Uterus (tissue), 4 donors: ENCODE data around the gene SYNJ1. TPM values are rescaled to one million over a fixed set of nuclear protein-coding genes. Genes with fewer than 3 reads are reported as not detected.

Experiments used
- DNase-seq, 2 donors: peaks; one replicate each; pipeline ENCODE4 v3.0.0-alpha.2; 2019 to 2020
- H3K27ac ChIP-seq, 2 donors: fragments of 200-600 bp; sonication (generic); 1 replicate in 1 of 2; 2 replicates in 1 of 2; pipeline ENCODE4 v1.5.1; 2016 to 2018
- H3K27me3 ChIP-seq, 2 donors: fragments of 200-600 bp; sonication (generic); one replicate each; pipeline ENCODE4 v1.5.1; 2018 to 2019; ENCODE audit warnings: control low read depth in 1 of 2
- H3K36me3 ChIP-seq, 2 donors: fragments of 200-600 bp; sonication (generic); one replicate each; pipeline ENCODE4 v1.5.1; 2019; ENCODE audit warnings: control low read depth in 1 of 2
- H3K4me1 ChIP-seq, 2 donors: fragments of 200-600 bp; sonication (generic); one replicate each; pipeline ENCODE4 v1.5.1; 2018 to 2019; ENCODE audit warnings: control low read depth in 1 of 2
- H3K4me3 ChIP-seq, 2 donors: fragments of 200-600 bp; sonication (generic); 1 replicate in 1 of 2; 2 replicates in 1 of 2; pipeline ENCODE4 v1.5.1; 2018 to 2019; ENCODE audit warnings: mild to moderate bottlenecking in 1 of 2
- H3K9me3 ChIP-seq, 2 donors: fragments of 200-600 bp; sonication (generic); one replicate each; pipeline ENCODE4 v1.5.1; 2019; ENCODE audit warnings: control low read depth in 1 of 2
- POLR2A ChIP-seq, 2 donors: fragments of 450-650 bp; IDR thresholded peaks; one replicate each; pipeline ENCODE4 v1.6.1; 2016; ENCODE audit warnings: antibody characterized with exemption in 2 of 2, mild to moderate bottlenecking in 1 of 2, moderate library complexity in 1 of 2
- intact Hi-C: fragments of 100-400 bp; cut with DNase I; formaldehyde crosslinking; loops from one replicate; pipeline ENCODE4 v1.15.1; 2023; ENCODE audit warnings: low total_unique reads
- total RNA-seq, 4 donors: library from RNA; depleted of rRNA in 3 of 4; stranded (reverse); fragments of >200 nt in 3 of 4; gene quantifications; one replicate each; pipeline versions ENCODE4 v1.1.0 to v1.2.4, GENCODE V29; 2014 to 2023
- TF ChIP-seq, protein P1 (sequence below), 4 experiments: fragments of 200-600 bp in 2 of 4; fragments of 450-650 bp in 2 of 4; sonication (generic) in 2 of 4; IDR thresholded peaks; one replicate each; pipeline ENCODE4 v1.5.1; 2016 to 2019; ENCODE audit warnings: antibody characterized with exemption in 4 of 4, mild to moderate bottlenecking in 2 of 4, moderate library complexity in 1 of 4
- donor health status: DM: yes; HTN: yes; CAD: no.

SYNJ1 gene
- total RNA-seq, 4 donors from 2014 or later = 8.8 to 25.0 (median 15.7) TPM

DNA sequence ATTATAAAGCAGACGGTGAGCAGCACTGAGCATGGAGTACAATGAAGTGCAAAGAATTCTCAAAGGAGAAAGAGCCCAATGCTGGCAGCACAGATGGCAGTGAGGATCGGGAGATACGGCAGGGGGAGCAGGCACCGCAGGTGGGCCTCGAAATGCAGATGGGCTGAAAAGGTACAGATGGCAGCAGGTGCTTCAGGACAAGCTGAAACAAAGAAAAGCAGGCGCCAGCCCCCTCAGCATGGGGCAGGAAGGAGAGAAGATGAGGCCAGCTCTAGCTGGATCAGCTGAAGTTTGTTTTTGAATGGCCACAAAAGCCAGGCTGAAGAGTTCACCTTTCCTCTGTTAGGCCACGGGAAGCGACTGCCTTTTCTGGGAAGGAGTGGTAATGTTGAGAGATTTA lies 123.3 kb downstream of the SYNJ1 start:
- no peak overlapping the region for H3K4me3 ChIP-seq
- intact Hi-C loops = loop anchor here (10.0 kb wide), 1 partner anchor 190 kb away; the partner anchor contains the start of gene EVA1C
- TF ChIP-seq, protein P1, sequence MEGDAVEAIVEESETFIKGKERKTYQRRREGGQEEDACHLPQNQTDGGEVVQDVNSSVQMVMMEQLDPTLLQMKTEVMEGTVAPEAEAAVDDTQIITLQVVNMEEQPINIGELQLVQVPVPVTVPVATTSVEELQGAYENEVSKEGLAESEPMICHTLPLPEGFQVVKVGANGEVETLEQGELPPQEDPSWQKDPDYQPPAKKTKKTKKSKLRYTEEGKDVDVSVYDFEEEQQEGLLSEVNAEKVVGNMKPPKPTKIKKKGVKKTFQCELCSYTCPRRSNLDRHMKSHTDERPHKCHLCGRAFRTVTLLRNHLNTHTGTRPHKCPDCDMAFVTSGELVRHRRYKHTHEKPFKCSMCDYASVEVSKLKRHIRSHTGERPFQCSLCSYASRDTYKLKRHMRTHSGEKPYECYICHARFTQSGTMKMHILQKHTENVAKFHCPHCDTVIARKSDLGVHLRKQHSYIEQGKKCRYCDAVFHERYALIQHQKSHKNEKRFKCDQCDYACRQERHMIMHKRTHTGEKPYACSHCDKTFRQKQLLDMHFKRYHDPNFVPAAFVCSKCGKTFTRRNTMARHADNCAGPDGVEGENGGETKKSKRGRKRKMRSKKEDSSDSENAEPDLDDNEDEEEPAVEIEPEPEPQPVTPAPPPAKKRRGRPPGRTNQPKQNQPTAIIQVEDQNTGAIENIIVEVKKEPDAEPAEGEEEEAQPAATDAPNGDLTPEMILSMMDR (IDR thresholded peaks at IDR 0.05) = no peak
- TF ChIP-seq POLR2A (IDR thresholded peaks at IDR 0.05) = no peak
- no peak overlapping the region for H3K27ac ChIP-seq
- H3K4me1 ChIP-seq = no peaks in the 10 kb centered on the region
- no peaks in the 10 kb centered on the region for H3K9me3 ChIP-seq
- H3K27me3 ChIP-seq = no peaks in the 10 kb centered on the region
- H3K36me3 ChIP-seq = no peaks in the 10 kb centered on the region
- no peak for DNase-seq

DNA sequence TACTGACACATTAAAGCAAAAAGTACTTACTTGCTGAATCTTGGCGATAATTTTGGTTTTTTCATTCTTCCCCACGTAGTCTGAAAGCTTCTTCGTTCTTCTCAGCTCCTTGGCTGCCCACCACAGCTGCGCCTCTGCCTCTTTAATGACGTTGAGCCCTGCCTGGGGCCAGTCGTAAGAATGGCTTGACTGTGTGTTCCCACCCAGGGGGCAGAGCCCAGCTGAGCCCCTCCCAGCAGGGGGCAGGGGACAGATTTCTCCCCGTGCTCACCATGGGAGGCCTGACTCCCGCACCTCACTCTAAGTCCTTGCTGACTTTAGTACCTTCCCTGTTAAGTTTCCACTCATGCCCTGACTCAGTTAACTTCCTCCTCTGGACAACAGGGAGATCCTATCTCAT lies 124.7 kb downstream of the SYNJ1 start:
- DNase-seq = no peak
- Histone ChIP-seq H3K9me3 (no peaks in the 10 kb centered on the region), H3K4me3 (no peak overlapping the region), H3K4me1 (no peaks in the 10 kb centered on the region), H3K27me3 (no peaks in the 10 kb centered on the region), H3K36me3 (no peaks in the 10 kb centered on the region), H3K27ac (no peak overlapping the region)
- TF ChIP-seq POLR2A (IDR thresholded peaks at IDR 0.05) = no peak
- TF ChIP-seq, protein P1 (IDR thresholded peaks at IDR 0.05) = no peak
- intact Hi-C loops = loop anchor here (10.0 kb wide), 1 partner anchor 188 kb away; the partner anchor contains the start of gene EVA1C

DNA sequence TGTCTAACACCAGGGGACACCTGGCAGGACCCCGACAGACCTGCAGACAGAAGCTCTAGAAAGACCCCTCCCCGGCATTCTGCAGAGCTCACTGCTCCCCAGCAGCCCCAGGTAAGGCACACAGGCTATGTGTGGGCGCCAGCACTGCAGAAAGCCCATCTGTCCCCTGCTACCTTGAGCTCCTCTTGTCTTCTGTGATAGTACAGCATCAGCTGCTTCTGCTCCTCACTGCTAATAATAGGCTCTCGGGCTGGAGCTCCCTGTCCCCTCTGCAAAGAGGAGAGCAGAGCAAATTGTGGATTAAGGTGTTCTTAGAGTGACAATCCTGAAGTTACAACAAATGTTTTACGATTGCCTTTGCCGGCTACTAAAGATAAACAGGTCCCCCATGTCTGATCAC lies 125.7 kb downstream of the SYNJ1 start:
- no peak overlapping the region for H3K4me3 ChIP-seq
- no peak for DNase-seq
- H3K27me3 ChIP-seq = no peaks in the 10 kb centered on the region
- no peaks in the 10 kb centered on the region for H3K36me3 ChIP-seq
- H3K4me1 ChIP-seq = no peaks in the 10 kb centered on the region
- no peaks in the 10 kb centered on the region for H3K9me3 ChIP-seq
- TF ChIP-seq, protein P1 (IDR thresholded peaks at IDR 0.05) = no peak
- TF ChIP-seq POLR2A (IDR thresholded peaks at IDR 0.05) = no peak
- H3K27ac ChIP-seq = no peak overlapping the region
- intact Hi-C loops = loop anchor here (10.0 kb wide), 1 partner anchor 187 kb away; the partner anchor contains the start of gene EVA1C

DNA sequence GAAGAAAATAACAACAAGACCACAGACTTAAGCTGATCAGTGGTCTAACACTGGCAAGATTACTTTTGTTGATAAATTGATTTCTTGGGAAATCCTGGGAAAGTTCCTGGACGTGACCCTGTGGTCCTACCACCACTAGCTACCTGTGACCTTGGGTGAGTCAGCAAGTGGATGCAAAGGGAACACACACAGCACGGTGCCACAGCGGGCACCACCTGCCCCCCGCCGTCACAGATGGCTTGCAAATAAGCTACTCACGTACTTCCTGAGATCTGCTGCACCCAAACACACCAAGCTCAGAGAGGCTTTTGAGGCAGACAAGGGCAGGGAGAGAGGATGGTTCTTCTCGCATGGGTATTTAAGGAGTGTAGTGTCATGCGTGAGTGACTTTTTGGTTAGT lies 128.3 kb downstream of the SYNJ1 start:
- Histone ChIP-seq H3K27me3 (no peaks in the 10 kb centered on the region), H3K4me1 (no peaks in the 10 kb centered on the region), H3K9me3 (no peaks in the 10 kb centered on the region), H3K27ac (no peak overlapping the region), H3K4me3 (no peak overlapping the region), H3K36me3 (no peaks in the 10 kb centered on the region)
- TF ChIP-seq POLR2A (IDR thresholded peaks at IDR 0.05) = no peak
- TF ChIP-seq, protein P1 (IDR thresholded peaks at IDR 0.05) = no peak
- intact Hi-C loops = no loop called here
- DNase-seq = no peak

DNA sequence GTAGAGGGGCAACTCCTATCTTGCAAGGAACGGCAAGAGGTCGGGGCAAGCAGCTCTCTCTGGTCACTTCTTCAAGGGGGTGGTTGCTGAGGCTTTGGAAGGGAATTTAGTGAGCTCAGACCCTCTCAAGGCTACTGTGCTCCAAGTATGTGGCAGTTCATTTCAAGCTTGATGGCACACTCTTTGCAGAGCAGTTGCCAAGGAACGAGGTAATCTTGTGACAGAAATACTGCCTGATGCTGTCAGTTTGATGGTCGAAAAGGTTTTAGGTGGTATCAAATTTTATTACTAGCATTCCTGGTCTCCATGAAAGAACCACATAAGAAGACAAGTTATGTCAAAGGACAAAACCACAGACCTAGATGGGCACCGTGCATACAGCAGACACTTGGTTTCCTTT lies 128.7 kb downstream of the SYNJ1 start:
- no peak overlapping the region for H3K4me3 ChIP-seq
- no peak overlapping the region for H3K27ac ChIP-seq
- no peak for TF ChIP-seq POLR2A (IDR thresholded peaks at IDR 0.05)
- TF ChIP-seq, protein P1 (IDR thresholded peaks at IDR 0.05) = no peak
- H3K9me3 ChIP-seq = no peaks in the 10 kb centered on the region
- no peaks in the 10 kb centered on the region for H3K4me1 ChIP-seq
- intact Hi-C loops = no loop called here
- H3K27me3 ChIP-seq = no peaks in the 10 kb centered on the region
- no peak for DNase-seq
- no peaks in the 10 kb centered on the region for H3K36me3 ChIP-seq
